HCT116 (cell line): ENCODE data around the gene RGP1. TPM values are rescaled to one million over a fixed set of nuclear protein-coding genes. Genes with fewer than 3 reads are reported as not detected.

ENCODE experiments used
- ATAC-seq: fragments of 200-7000 bp; cut with Tn5 transposase; 2 replicates; pipeline ENCODE4 v1.9.1; 2020; ENCODE audit warnings: mild to moderate bottlenecking, moderate library complexity
- BruUV-seq: library from RNA; stranded (reverse); fragments of 400-500 nt; replicated peaks from 2 replicates; lab custom pipeline; 2021; lab: Mats Ljungman, UMichigan
- CTCF ChIA-PET: fragments of 300-600 bp; sonication (Branson Sonifier 250); formaldehyde crosslinking; loops from one replicate; lab custom pipeline; 2021; ENCODE audit warnings: antibody characterized with exemption; lab: Charles Lee
- POLR2A ChIA-PET: fragments of 300-600, 350-600 bp; sonication (Branson Sonifier 250); formaldehyde crosslinking; loops from one replicate; lab custom pipeline; 2021; ENCODE audit warnings: antibody characterized with exemption; lab: Charles Lee
- RAD21 ChIA-PET, 2 experiments: fragments of 300-600 bp; sonication (Branson Sonifier 250); formaldehyde crosslinking; loops; one replicate each; lab custom pipeline; 2023; ENCODE audit warnings: low total read pairs in 2 of 2; ENCODE audit not compliant: uncharacterized antibody in 2 of 2, unreplicated experiment in 2 of 2, low non-redundant PET in 1 of 2; lab: Charles Lee
- DNase-seq: peaks from one replicate; pipeline ENCODE4 v3.0.0-alpha.2; 2010; ENCODE audit warnings: low read depth, low spot score
- H2AFZ ChIP-seq: fragments of 200-600 bp; shearing (Covaris generic), sonication (generic); 2 replicates; pipeline ENCODE4 v1.6.1; 2017; ENCODE audit warnings: low read depth, mixed run types, mixed read lengths, antibody characterized with exemption, low read length; ENCODE audit not compliant: poor library complexity, severe bottlenecking
- H3K27ac ChIP-seq: 2 replicates; pipeline ENCODE4 v1.5.1; 2012; ENCODE audit warnings: low read depth, low read length
- H3K27me3 ChIP-seq: fragments of 200-600 bp; sonication (generic); 2 replicates; pipeline ENCODE4 v1.6.1; 2016; ENCODE audit warnings: mixed run types, low read length, mixed read lengths; ENCODE audit not compliant: insufficient read depth
- H3K36me3 ChIP-seq, 2 experiments: fragments of 200-500 bp in 1 of 2; fragments of 200-600 bp in 1 of 2; sonication (Bioruptor generic) in 1 of 2; sonication (generic) in 1 of 2; 2 replicates each; pipeline versions ENCODE4 v1.5.1 to v1.6.1; 2014 to 2016; ENCODE audit warnings: low read length in 2 of 2, inconsistent platforms in 1 of 2, mixed read lengths in 1 of 2, mixed run types in 1 of 2; ENCODE audit not compliant: insufficient read depth in 2 of 2, control insufficient read depth in 1 of 2
- H3K4me1 ChIP-seq, 2 experiments: fragments of 200-600 bp in 1 of 2; sonication (generic) in 1 of 2; 2 replicates each; pipeline versions ENCODE4 v1.5.1 to v1.6.1; 2012 to 2017; ENCODE audit warnings: low read length in 2 of 2, inconsistent platforms in 1 of 2, mild to moderate bottlenecking in 1 of 2, mixed read lengths in 1 of 2, mixed run types in 1 of 2, moderate library complexity in 1 of 2; ENCODE audit not compliant: insufficient read depth in 2 of 2, control insufficient read depth in 1 of 2
- H3K4me2 ChIP-seq: fragments of 200-600 bp; sonication (generic); 2 replicates; pipeline ENCODE4 v1.6.1; 2017; ENCODE audit warnings: mixed run types, low read length, mixed read lengths
- H3K4me3 ChIP-seq, 2 experiments: fragments of 200-600 bp in 1 of 2; sonication (generic) in 1 of 2; replicated peaks in 1 of 2; 2 replicates each; pipeline ENCODE4 v1.5.1; 2011 to 2016; ENCODE audit warnings: low read length in 2 of 2, control low read depth in 1 of 2, low read depth in 1 of 2, mild to moderate bottlenecking in 1 of 2, mixed read lengths in 1 of 2, mixed run types in 1 of 2
- H3K79me2 ChIP-seq: fragments of 200-600 bp; sonication (generic); 2 replicates; pipeline ENCODE4 v1.6.1; 2017; ENCODE audit warnings: mild to moderate bottlenecking, mixed run types, low read length, moderate library complexity, mixed read lengths; ENCODE audit not compliant: insufficient read depth
- H3K9ac ChIP-seq: fragments of 200-600 bp; sonication (generic); 2 replicates; pipeline ENCODE4 v1.6.1; 2016; ENCODE audit warnings: low read length, mixed read lengths
- H3K9me2 ChIP-seq: fragments of 200-600 bp; sonication (generic), shearing (Covaris generic); 2 replicates; pipeline ENCODE4 v1.6.1; 2017; ENCODE audit warnings: mixed run types, mild to moderate bottlenecking, moderate library complexity; ENCODE audit not compliant: insufficient read depth
- H3K9me3 ChIP-seq, 2 experiments: fragments of 200-500 bp in 1 of 2; fragments of 200-600 bp in 1 of 2; sonication (Bioruptor generic) in 1 of 2; sonication (generic) in 1 of 2; 2 replicates each; pipeline ENCODE4 v1.6.1; 2014 to 2017; ENCODE audit warnings: low read length in 2 of 2, mixed read lengths in 2 of 2, inconsistent platforms in 1 of 2, low read depth in 1 of 2, mild to moderate bottlenecking in 1 of 2, mixed run types in 1 of 2, moderate library complexity in 1 of 2; ENCODE audit not compliant: control insufficient read depth in 1 of 2, insufficient read depth in 1 of 2
- H4K20me1 ChIP-seq: fragments of 200-600 bp; sonication (generic), shearing (Covaris generic); 2 replicates; pipeline ENCODE4 v1.6.1; 2017; ENCODE audit warnings: mixed run types, mild to moderate bottlenecking, moderate library complexity; ENCODE audit not compliant: insufficient read depth
- ATF3 ChIP-seq: IDR thresholded peaks from 2 replicates; pipeline ENCODE4 v1.6.1; 2012
- CEBPB ChIP-seq: IDR thresholded peaks from 2 replicates; pipeline ENCODE4 v1.6.1; 2012; ENCODE audit warnings: low read depth
- CTCF ChIP-seq, 3 experiments: fragments of 200-600 bp in 1 of 3; sonication (generic) in 1 of 3; IDR thresholded peaks in 2 of 3; conservative IDR thresholded peaks in 1 of 3; 2 replicates each; pipeline ENCODE4 v1.5.1; 2012 to 2017; ENCODE audit warnings: low read depth in 2 of 3, low read length in 2 of 3, antibody characterized with exemption in 1 of 3, borderline replicate concordance in 1 of 3, control low read depth in 1 of 3, mild to moderate bottlenecking in 1 of 3, mixed read lengths in 1 of 3, mixed run types in 1 of 3, moderate library complexity in 1 of 3; ENCODE audit not compliant: insufficient read depth in 1 of 3
- EGR1 ChIP-seq: IDR thresholded peaks from 2 replicates; pipeline ENCODE4 v1.6.1; 2012; ENCODE audit warnings: low read depth
- ELF1 ChIP-seq: IDR thresholded peaks from 2 replicates; pipeline ENCODE4 v1.6.1; 2012; ENCODE audit warnings: low read depth, borderline replicate concordance
- EZH2 ChIP-seq: fragments of 200-600 bp; sonication (generic); IDR thresholded peaks from 2 replicates; pipeline ENCODE4 v1.6.1; 2017; ENCODE audit warnings: antibody characterized with exemption, mixed run types
- EZH2phosphoT487 ChIP-seq: fragments of 200-600 bp; IDR thresholded peaks from 2 replicates; pipeline ENCODE4 v1.6.1; 2018; ENCODE audit warnings: antibody characterized with exemption, borderline replicate concordance
- FOSL1 ChIP-seq: IDR thresholded peaks from 2 replicates; pipeline ENCODE4 v1.6.1; 2012; ENCODE audit warnings: low read depth
- JUND ChIP-seq: IDR thresholded peaks from 2 replicates; pipeline ENCODE4 v1.6.1; 2012
- POLR2AphosphoS5 ChIP-seq: IDR thresholded peaks from 2 replicates; pipeline ENCODE4 v1.6.1; 2011; ENCODE audit warnings: mild to moderate bottlenecking, low read depth, low read length, moderate library complexity
- RAD21 ChIP-seq: IDR thresholded peaks from 2 replicates; pipeline ENCODE4 v1.6.1; 2012; ENCODE audit warnings: low read depth, mild to moderate bottlenecking
- SIN3A ChIP-seq: IDR thresholded peaks from 2 replicates; pipeline ENCODE4 v1.6.1; 2012; ENCODE audit warnings: low read depth
- SP1 ChIP-seq: IDR thresholded peaks from 2 replicates; pipeline ENCODE4 v1.6.1; 2012; ENCODE audit warnings: low read depth
- SRF ChIP-seq: IDR thresholded peaks from 2 replicates; pipeline ENCODE4 v1.6.1; 2012; ENCODE audit warnings: low read depth
- YY1 ChIP-seq: IDR thresholded peaks from 2 replicates; pipeline ENCODE4 v1.6.1; 2011; ENCODE audit warnings: low read length, low read depth, moderate library complexity, mild to moderate bottlenecking; ENCODE audit not compliant: insufficient replicate concordance; ENCODE audit errors: extremely low read depth
- ZBTB33 ChIP-seq: IDR thresholded peaks from 2 replicates; pipeline ENCODE4 v1.6.1; 2011; ENCODE audit warnings: mild to moderate bottlenecking, low read length, moderate library complexity; ENCODE audit not compliant: insufficient replicate concordance; ENCODE audit errors: extremely low read depth
- ZFX ChIP-seq: fragments of 450-650 bp; IDR thresholded peaks from 2 replicates; pipeline ENCODE4 v1.6.1; 2017
- ZNF274 ChIP-seq: fragments of 200-500 bp; sonication (Bioruptor generic); IDR thresholded peaks from 2 replicates; pipeline ENCODE4 v1.6.1; 2014; ENCODE audit warnings: mild to moderate bottlenecking, low read depth, low read length, inconsistent platforms
- intact Hi-C: fragments of 100-400 bp; cut with micrococcal nuclease; formaldehyde crosslinking; loops from 2 replicates; pipeline ENCODE4 v1.10.0; 2022
- total RNA-seq: library from RNA; stranded (reverse); gene quantifications from one replicate; pipeline ENCODE4 v1.2.1, GENCODE V29; 2021; ENCODE audit not compliant: unreplicated experiment
- TF ChIP-seq, protein P1 (sequence below): IDR thresholded peaks from 2 replicates; pipeline ENCODE4 v1.6.1; 2012

Gene RGP1
- total RNA-seq, 1 experiment from 2014 or later = 32.6 TPM

- DNase-seq = no peak
- ChIA-PET POLR2A (no interaction called here), CTCF (interaction anchor here (1.2 to 1.9 kb wide), 2 partner anchors 35 to 120 kb away, joined by 3 to 6 read pairs; no protein-coding TSS in a partner anchor), RAD21 (no interaction called here)
- 0 out of 4 replicates have a peak, but pooled peaks cover 0 to 4% of the 10 kb centered on the region in 2 experiments for H3K36me3 ChIP-seq
- H3K4me2 ChIP-seq = no peak within 1 kb of the TSS
- no peaks in the 10 kb centered on the region for H3K9me2 ChIP-seq
- BruUV-seq = no TSS peak
- no peak for TF ChIP-seq EZH2phosphoT487
- TF ChIP-seq ATF3 = no peak
- TF ChIP-seq SP1 = no peak
- no peak for TF ChIP-seq SIN3A
- TF ChIP-seq POLR2AphosphoS5 = no peak
- TF ChIP-seq, protein P1, sequence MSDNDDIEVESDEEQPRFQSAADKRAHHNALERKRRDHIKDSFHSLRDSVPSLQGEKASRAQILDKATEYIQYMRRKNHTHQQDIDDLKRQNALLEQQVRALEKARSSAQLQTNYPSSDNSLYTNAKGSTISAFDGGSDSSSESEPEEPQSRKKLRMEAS = no peak
- TF ChIP-seq RAD21 = no peak
- no peak for TF ChIP-seq ELF1
- no peak for TF ChIP-seq JUND
- no peak for TF ChIP-seq ZNF274
- no peak for TF ChIP-seq EZH2
- TF ChIP-seq YY1 = no peak
- no peak for TF ChIP-seq EGR1
- TF ChIP-seq ZFX = no peak
- TF ChIP-seq CEBPB = no peak
- no peak for TF ChIP-seq CTCF (IDR thresholded peaks at IDR 0.05 in 2 of 3, conservative IDR thresholded peaks at IDR 0.05 in 1 of 3; ENCODE audit: borderline replicate concordance in 1 of 3, insufficient read depth in 1 of 3, low read depth in 2 of 3, low read length in 2 of 3)
- TF ChIP-seq ZBTB33 = no peak
- TF ChIP-seq FOSL1 = no peak
- no peak for TF ChIP-seq SRF
- ATAC-seq = no peak
- H4K20me1 ChIP-seq = no peaks in the 10 kb centered on the region
- no peak within 1 kb of the TSS for H2AFZ ChIP-seq
- no peaks in the 10 kb centered on the region for H3K79me2 ChIP-seq
- no peak within 1 kb of the TSS for H3K27ac ChIP-seq
- H3K9ac ChIP-seq = no peak within 1 kb of the TSS
- H3K4me1 ChIP-seq = peaks cover 0 to 11% of the 10 kb centered on the region in 2 experiments; a peak in 1 of 4 replicates
- H3K9me3 ChIP-seq = no peaks in the 10 kb centered on the region
- H3K4me3 ChIP-seq = no peak within 1 kb of the TSS
- intact Hi-C loops = loop anchor here (2.0 kb wide), 1 partner anchor 43 kb away; no protein-coding TSS in a partner anchor
- no peaks in the 10 kb centered on the region for H3K27me3 ChIP-seq
These were observed 42.3 kb downstream of the RGP1 start, which contains the start of gene NPR2 for GRCh38 chr9:35791297-35791921. TSS of gene NPR2 (plus strand) at chr9:35791591. CDS start at chr9:35792409, 818 bp downstream.
